NCI-H460 (cell line): Measurements from ENCODE around the gene ACKR3. TPM values are rescaled to one million over a fixed set of nuclear protein-coding genes. Genes with fewer than 3 reads are reported as not detected.

Source experiments
- DNase-seq: peaks from one replicate; pipeline ENCODE4 v3.0.0-alpha.2; 2016; ENCODE audit warnings: low read depth; ENCODE audit errors: extremely low read depth
- total RNA-seq: library from RNA; depleted of rRNA; stranded (reverse); fragments of >200 nt; shearing (Covaris generic); gene quantifications from 2 replicates; pipeline ENCODE4 v1.2.3, GENCODE V29; 2014

Gene ACKR3
- total RNA-seq, 1 experiment from 2014 or later: 0.07 TPM

- no peak for DNase-seq
These were observed 35.1 kb downstream of the ACKR3 start for GRCh38 chr2:236604575-236605344.

DNA sequence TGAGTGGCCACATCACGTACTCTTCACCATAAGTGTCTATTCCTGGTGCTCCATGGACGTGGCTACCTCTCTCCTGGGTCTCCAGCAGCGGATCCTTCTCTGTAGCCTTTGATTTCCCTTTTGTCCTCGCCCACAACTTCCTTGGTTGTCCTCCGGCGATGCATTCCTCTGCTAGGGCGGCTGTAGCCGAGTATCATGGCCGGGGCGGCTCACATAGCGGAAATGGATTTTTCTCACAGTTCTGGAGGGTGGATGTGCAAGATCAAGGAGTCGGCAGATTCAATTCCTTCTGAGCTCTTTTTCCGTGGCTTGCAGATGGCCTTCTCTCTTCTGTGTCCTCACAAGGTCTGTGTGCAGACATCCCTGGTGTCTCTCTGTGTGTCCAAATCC lies 35.7 kb downstream of the ACKR3 start:
- DNase-seq: no peak

DNA sequence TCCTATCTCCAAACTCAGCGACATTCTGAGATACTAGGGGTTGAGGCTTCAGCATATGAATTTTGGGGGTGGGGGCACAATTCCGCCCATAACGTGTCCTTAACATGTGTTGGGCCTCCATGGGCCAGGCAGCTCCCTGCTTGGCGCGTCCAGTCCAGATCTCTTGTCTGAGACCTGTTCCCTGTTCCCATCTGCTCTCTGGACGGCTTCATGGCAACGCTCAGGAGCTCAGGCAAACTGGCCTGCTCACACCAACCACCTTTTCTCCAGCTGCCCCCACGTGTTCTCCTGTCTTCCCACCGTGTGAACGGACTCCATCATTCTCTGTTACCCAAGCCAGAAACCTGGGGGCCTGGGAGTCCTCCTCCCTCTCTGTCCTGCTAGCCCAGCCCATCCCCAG lies 36.4 kb downstream of the ACKR3 start:
- DNase-seq: no peak

GRCh38 chr2:236607471-236608187 lies 38.0 kb downstream of the ACKR3 start:
- DNase-seq: no peak

- no peak for DNase-seq
These were observed 38.5 kb downstream of the ACKR3 start for GRCh38 chr2:236608188-236608525.

DNA sequence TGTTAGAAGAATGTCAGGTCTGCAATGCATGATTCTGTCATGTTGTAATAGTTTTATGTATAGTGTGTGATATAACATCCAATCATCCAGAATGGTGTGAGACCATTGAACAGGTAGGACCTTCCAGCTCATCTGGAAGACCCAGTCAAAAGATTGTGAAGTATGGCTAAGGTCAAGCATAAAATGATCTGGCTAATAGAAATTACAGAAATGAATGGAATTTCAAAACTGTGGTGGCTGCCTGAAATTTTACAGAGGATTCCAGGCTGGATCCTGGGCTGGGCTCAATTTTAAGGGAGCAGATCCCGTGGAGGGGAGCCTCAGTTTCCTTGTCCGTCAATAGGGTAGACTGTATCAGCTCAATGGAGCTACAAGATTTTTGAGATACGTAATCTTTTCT lies 39.1 kb downstream of the ACKR3 start:
- DNase-seq: no peak

DNA sequence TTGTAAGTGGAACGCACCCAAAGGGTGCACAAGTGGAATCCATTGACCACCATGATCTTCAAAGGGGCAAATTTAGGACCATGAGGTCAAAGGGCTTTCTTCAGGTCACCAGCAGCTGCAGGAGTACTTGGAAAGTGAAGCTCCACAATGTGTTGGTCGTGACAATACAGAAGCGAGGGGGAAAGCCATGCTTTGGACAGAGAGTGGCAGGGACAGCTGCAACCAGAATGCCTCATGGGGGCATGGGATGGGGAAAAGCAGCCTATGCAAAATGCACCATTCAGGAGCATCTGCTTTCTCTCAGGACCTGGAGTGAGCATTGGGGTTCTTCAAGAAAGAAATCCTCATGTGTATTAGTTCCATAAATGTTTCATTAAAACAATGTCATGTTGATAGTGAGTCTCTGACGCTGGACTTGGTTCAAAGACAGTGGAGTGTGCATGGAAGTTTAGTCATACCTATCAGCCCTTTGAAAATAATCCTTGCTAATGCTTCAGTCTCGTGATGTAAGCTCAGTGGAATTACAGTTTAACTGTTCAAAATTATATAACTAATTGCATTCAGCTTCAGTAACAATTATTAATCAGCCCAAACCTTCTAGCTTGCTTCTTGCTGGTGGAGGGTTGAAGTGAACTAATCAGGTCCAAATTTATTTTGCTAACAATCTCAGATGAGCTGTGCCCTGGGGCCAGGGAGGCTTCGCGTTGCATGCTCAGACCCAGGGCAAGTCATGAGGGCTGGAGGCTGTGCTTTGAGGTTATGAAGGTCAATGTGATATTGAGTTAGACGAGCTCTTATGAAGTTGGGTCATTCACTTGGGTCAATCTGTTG lies 41.6 kb downstream of the ACKR3 start:
- no peak for DNase-seq

DNA sequence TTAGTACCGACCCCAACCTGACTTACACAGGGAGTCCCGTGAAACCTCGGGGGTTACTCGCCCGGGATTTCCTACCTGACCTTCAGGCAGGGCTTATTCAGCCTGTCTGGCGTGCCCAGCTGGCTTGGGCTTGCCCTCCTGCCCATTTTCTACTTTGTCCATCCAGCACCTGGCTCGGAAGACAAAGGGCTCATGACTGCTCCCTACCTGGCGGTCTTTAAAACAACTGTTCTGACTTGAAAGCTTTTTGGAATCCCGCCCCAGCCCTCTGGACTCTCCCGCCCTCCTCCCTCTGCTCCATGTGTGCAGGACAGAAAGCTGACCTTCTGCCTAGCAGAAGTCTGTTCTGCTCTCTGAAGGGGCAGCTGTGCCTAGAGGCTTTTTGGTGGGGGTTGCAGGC lies 43.1 kb downstream of the ACKR3 start:
- DNase-seq: no peak

- no peak for DNase-seq
These were observed 44.0 kb downstream of the ACKR3 start for GRCh38 chr2:236613612-236614011.

GRCh38 chr2:236614551-236614950 lies 44.9 kb downstream of the ACKR3 start:
- no peak for DNase-seq

- DNase-seq: no peak
These were observed 46.4 kb downstream of the ACKR3 start for GRCh38 chr2:236616031-236616430.

GRCh38 chr2:236616624-236617023 lies 47.0 kb downstream of the ACKR3 start:
- DNase-seq: no peak

DNA sequence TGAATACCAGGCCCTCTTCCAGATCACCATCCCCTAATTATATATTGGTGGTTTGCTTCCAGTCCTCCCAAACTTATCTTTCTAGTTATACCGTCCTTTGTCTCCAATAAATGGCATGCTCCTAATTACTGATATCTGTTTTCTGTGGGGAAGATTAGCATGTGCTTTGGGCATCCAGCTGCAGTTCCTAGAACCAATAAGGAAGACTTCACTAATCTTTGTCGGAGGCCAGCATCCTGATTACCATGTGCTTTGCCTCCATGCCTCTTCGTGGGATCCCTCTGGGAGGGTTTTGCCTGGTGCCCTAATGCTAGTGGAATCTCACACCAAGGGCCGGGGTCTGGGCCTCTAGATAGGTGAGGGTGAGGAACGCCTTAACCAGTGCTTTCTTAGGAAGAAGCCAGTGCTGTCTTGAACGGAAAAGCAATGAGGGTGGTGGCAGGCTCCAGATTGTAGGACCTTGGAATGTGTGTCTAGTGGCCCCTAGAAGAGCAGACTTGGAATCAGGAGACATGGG lies 47.7 kb downstream of the ACKR3 start:
- no peak for DNase-seq

- DNase-seq: no peak
These were observed 48.2 kb downstream of the ACKR3 start for GRCh38 chr2:236617796-236618195.

DNA sequence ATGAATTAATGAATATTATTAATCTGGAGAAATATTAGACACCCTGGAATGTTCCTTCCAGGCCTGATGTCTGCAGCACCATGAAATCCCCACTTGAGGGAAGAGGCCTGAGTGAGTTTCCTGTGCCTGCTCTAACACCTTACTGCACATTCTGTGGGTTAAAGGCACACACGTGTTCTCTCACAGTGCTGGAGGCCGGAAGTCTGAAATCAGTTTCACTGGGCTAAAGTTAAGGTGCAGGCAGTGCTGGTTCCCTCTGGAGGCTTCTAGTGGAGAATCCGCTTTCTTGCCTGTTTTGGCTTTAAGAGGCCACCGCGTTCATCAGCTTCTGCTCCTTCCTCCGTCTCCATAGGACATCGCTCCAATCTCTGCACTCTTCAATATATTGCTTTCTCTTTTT lies 48.7 kb downstream of the ACKR3 start:
- DNase-seq: no peak

- no peak for DNase-seq
These were observed 50.4 kb downstream of the ACKR3 start for GRCh38 chr2:236619910-236620612.

GRCh38 chr2:236621786-236622185 lies 52.2 kb downstream of the ACKR3 start:
- no peak for DNase-seq

GRCh38 chr2:236622201-236622600 lies 52.6 kb downstream of the ACKR3 start:
- DNase-seq: no peak

- DNase-seq: no peak
These were observed 53.0 kb downstream of the ACKR3 start for GRCh38 chr2:236622660-236623059.

GRCh38 chr2:236623816-236624215 lies 54.2 kb downstream of the ACKR3 start:
- DNase-seq: no peak
